Umbilical cord (tissue), 2 donors: ENCODE results near the gene DENND1C. TPM values are rescaled to one million over a fixed set of nuclear protein-coding genes. Genes with fewer than 3 reads are reported as not detected.

ENCODE experiments used
- DNase-seq: peaks from one replicate; pipeline ENCODE4 v3.0.0-alpha.2; 2015; ENCODE audit warnings: low spot score
- total RNA-seq: library from RNA; depleted of rRNA; stranded (reverse); fragments of >200 nt; gene quantifications from one replicate; pipeline ENCODE4 v1.2.3, GENCODE V29; 2014; ENCODE audit warnings: low replicate concordance; ENCODE audit not compliant: insufficient read depth

DENND1C gene
- total RNA-seq, 1 donor from 2014 or later: not detected

DNA sequence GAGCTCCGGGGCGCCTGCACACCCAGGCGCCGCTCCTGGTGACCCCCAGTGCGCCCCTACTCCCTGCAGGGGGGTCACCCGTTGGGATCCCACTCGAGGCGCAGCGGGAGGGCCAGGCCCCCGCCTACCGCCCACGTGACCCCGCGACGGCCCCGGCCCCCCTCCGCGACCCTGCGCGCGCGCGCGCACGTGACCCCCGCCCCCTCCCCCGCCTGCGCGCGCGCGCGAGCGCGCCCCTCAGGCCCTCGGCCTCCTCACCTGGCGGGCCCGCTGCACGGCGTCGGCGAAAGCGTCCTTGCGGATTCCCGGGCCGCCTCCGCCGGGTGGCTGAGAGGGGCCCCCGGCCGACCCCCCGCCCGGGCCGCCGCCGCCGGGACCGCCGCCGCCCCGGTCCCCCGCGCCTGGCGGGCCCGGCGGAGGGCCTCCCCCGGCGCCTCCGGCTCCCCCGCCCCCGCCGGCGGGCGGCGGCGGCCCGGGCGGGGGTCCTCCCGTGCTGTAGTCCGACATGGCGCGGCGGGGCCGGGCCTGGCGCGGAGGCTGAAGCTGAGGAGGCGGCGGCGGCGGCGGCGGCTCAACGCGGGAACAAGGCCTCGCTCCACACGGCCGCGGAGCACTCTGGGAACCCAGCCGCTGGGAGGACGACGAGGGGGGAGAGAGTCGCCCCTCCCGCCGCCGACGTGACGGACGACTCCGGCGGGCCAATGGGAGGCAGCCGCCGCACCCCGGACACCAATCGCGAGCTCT is 57.2 kb downstream of the DENND1C start, which contains the start of gene KHSRP:
Gene KHSRP, minus strand, starts transcription at position 617 of the 744 bp plus-strand sequence. Its CDS starts 110 bp downstream, at position 507.
- no peak for DNase-seq

GRCh38 chr19:6423499-6424194 is 57.9 kb downstream of the DENND1C start:
- peak; percentile 71 for DNase-seq

- no peak for DNase-seq
Observed at GRCh38 chr19:6421075-6422014, 60.2 kb downstream of the DENND1C start.

- no peak for DNase-seq
Observed at GRCh38 chr19:6418562-6418932, 63.0 kb downstream of the DENND1C start.

DNA sequence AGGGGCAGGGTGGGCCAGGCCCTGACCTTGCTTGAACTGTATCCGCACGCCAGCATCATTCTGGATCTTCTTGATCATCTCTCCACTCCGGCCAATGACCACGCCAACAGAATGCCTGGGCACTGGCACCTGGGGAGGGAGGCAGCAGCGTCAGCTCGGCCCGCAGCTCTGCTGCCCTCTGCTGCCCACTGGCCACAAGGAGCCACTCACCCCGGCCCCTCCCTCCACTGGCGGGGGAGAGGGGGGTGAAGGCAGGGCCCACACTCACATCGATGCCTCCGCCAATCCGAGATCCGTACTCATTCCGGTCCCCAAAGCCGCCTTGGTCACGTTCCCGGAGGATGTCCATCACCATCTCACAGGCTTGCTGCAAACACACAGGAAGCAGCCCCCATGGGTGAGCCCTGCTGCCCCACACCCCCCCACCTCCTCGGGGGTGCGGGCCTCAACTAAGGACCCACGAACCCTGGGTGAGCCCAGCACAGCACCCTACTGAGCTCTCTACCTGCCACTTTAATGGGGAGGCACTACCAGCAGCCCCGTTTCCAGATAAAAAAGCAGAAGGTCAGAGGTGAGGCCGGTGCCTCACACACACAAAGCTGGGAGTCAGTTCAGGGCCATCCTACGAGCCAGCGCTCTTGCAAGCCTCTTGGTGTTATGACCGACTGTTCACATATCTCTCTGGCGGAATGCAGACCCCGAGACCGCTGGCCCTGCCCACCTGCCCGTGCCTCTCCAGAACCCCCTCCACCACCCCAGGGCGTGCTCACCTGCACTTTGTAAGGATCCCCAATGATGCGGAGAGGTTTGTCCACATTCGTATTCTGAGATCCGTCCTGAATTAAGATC is 63.6 kb downstream of the DENND1C start:
- no peak for DNase-seq

Other genes with a start within 250 kb of the DENND1C start
- gene MLLT1, start 201.8 kb downstream of the DENND1C start, total RNA-seq: 4.3 TPM
- not detected for gene ACER1, start 148.2 kb downstream of the DENND1C start, total RNA-seq
- gene CLPP, start 120.3 kb downstream of the DENND1C start, total RNA-seq: 49.4 TPM
- gene ALKBH7, start 109.0 kb downstream of the DENND1C start, total RNA-seq: 97.5 TPM
- gene PSPN, start 105.9 kb downstream of the DENND1C start, total RNA-seq: 3.1 TPM
- 29.4 TPM for gene GTF2F1, start 88.6 kb downstream of the DENND1C start, total RNA-seq
- gene KHSRP, start 57.0 kb downstream of the DENND1C start, total RNA-seq: 42.4 TPM
- gene SLC25A41, start 48.0 kb downstream of the DENND1C start, total RNA-seq: not detected
- 26.7 TPM for gene SLC25A23, start 22.0 kb downstream of the DENND1C start, total RNA-seq
- 9.1 TPM for gene CRB3, start 17.5 kb downstream of the DENND1C start, total RNA-seq
- gene TUBB4A, start 20.5 kb upstream of the DENND1C start, total RNA-seq: not detected
- gene TNFSF9, start 49.2 kb upstream of the DENND1C start, total RNA-seq: not detected
- gene CD70, start 109.4 kb upstream of the DENND1C start, total RNA-seq: not detected
- 0.72 TPM for gene TNFSF14, start 188.4 kb upstream of the DENND1C start, total RNA-seq
- gene C3, start 238.9 kb upstream of the DENND1C start, total RNA-seq: 48.4 TPM